Stimulated activated memory B cell treated with anti-CD40 and anti-IgM and Interleukin-4, amounts not matched to agents 10 μg/mL and 1 μg/mL and 100 μg/mL, for 72 hours (primary cell): ENCODE results near the gene NAALADL2.
"Not testable (repeated sequence)": the region's sequence is repeated elsewhere in the genome, so short reads cannot be mapped to it uniquely, and the experiment has no call there.

ENCODE experiments used
- ATAC-seq: fragments of 150-1000 bp; cut with Tn5 transposase; 2 replicates; pipeline ENCODE4 v1.10.0; 2021
- H3K27ac Mint-ChIP-seq: one replicate; pipeline ENCODE4 v1.8.0; 2022; ENCODE audit warnings: mild to moderate bottlenecking, mixed read lengths
- H3K27me3 Mint-ChIP-seq: one replicate; pipeline ENCODE4 v1.8.0; 2022; ENCODE audit warnings: mixed read lengths
- H3K36me3 Mint-ChIP-seq: one replicate; pipeline ENCODE4 v1.8.0; 2022; ENCODE audit warnings: mixed read lengths
- H3K4me1 Mint-ChIP-seq: one replicate; pipeline ENCODE4 v1.8.0; 2022; ENCODE audit warnings: mixed read lengths
- H3K4me3 Mint-ChIP-seq: one replicate; pipeline ENCODE4 v1.8.0; 2022; ENCODE audit warnings: mild to moderate bottlenecking, moderate library complexity, mixed read lengths
- H3K9me3 Mint-ChIP-seq: one replicate; pipeline ENCODE4 v1.8.0; 2022; ENCODE audit warnings: mixed read lengths

The NAALADL2 gene

GRCh38 chr3:175349168-175349567 is 490.0 kb downstream of the NAALADL2 start:
- Mint-ChIP-seq H3K4me1 (no peaks in the 10 kb centered on the region), H3K27me3 (no peaks in the 10 kb centered on the region), H3K36me3 (no peaks in the 10 kb centered on the region), H3K27ac (no peak overlapping the region), H3K4me3 (no peak overlapping the region), H3K9me3 (peaks cover 8% of the 10 kb centered on the region)
- no peak for ATAC-seq

- no peaks in the 10 kb centered on the region for H3K4me1 Mint-ChIP-seq
- ATAC-seq: no peak
These were observed 496.7 kb downstream of the NAALADL2 start for GRCh38 chr3:175355801-175356335.

GRCh38 chr3:175356899-175357324 is 497.8 kb downstream of the NAALADL2 start:
- H3K9me3 Mint-ChIP-seq: peaks cover 11% of the 10 kb centered on the region

More at GRCh38 chr3:175355801-175356335, 496.7 kb downstream of the NAALADL2 start:
- Mint-ChIP-seq H3K36me3 (no peaks in the 10 kb centered on the region), H3K27me3 (no peaks in the 10 kb centered on the region), H3K27ac (no peak overlapping the region), H3K4me3 (no peak overlapping the region), H3K9me3 (peaks cover 9% of the 10 kb centered on the region)

GRCh38 chr3:175357758-175358157 is 498.6 kb downstream of the NAALADL2 start:
- Mint-ChIP-seq H3K27ac (no peak overlapping the region), H3K4me3 (no peak overlapping the region), H3K36me3 (no peaks in the 10 kb centered on the region), H3K9me3 (peaks cover 12% of the 10 kb centered on the region), H3K27me3 (no peaks in the 10 kb centered on the region), H3K4me1 (no peaks in the 10 kb centered on the region)
- ATAC-seq: no peak

More at GRCh38 chr3:175356899-175357324, 497.8 kb downstream of the NAALADL2 start:
- H3K27me3 Mint-ChIP-seq: no peaks in the 10 kb centered on the region
- no peak overlapping the region for H3K27ac Mint-ChIP-seq
- no peaks in the 10 kb centered on the region for H3K4me1 Mint-ChIP-seq
- no peak for ATAC-seq
- no peak overlapping the region for H3K4me3 Mint-ChIP-seq
- no peaks in the 10 kb centered on the region for H3K36me3 Mint-ChIP-seq

- ATAC-seq: no peak
- peaks cover 17% of the 10 kb centered on the region for H3K9me3 Mint-ChIP-seq
- no peaks in the 10 kb centered on the region for H3K27me3 Mint-ChIP-seq
- H3K4me1 Mint-ChIP-seq: no peaks in the 10 kb centered on the region
- H3K4me3 Mint-ChIP-seq: no peak overlapping the region
- no peak overlapping the region for H3K27ac Mint-ChIP-seq
- no peaks in the 10 kb centered on the region for H3K36me3 Mint-ChIP-seq
These were observed 499.8 kb downstream of the NAALADL2 start for GRCh38 chr3:175358935-175359334.

- not testable (repeated sequence) for H3K9me3 Mint-ChIP-seq, ATAC-seq, H3K4me3 Mint-ChIP-seq, H3K27ac Mint-ChIP-seq, H3K27me3 Mint-ChIP-seq, H3K4me1 Mint-ChIP-seq, H3K36me3 Mint-ChIP-seq
These were observed 511.3 kb downstream of the NAALADL2 start for GRCh38 chr3:175370426-175370825.

- H3K9me3 Mint-ChIP-seq, H3K27me3 Mint-ChIP-seq, H3K4me1 Mint-ChIP-seq, H3K36me3 Mint-ChIP-seq, ATAC-seq, H3K4me3 Mint-ChIP-seq, H3K27ac Mint-ChIP-seq: not testable (repeated sequence)
These were observed 512.1 kb downstream of the NAALADL2 start for GRCh38 chr3:175371187-175371586.

GRCh38 chr3:175374705-175375104 is 515.6 kb downstream of the NAALADL2 start:
- Mint-ChIP-seq H3K27me3 (no peaks in the 10 kb centered on the region), H3K4me3 (no peak overlapping the region), H3K36me3 (no peaks in the 10 kb centered on the region), H3K27ac (no peak overlapping the region), H3K4me1 (no peaks in the 10 kb centered on the region), H3K9me3 (no peaks in the 10 kb centered on the region)
- ATAC-seq: no peak

- Mint-ChIP-seq H3K4me3 (no peak overlapping the region), H3K27ac (no peak overlapping the region), H3K4me1 (no peaks in the 10 kb centered on the region), H3K36me3 (no peaks in the 10 kb centered on the region), H3K27me3 (no peaks in the 10 kb centered on the region), H3K9me3 (no peaks in the 10 kb centered on the region)
- no peak for ATAC-seq
These were observed 519.2 kb downstream of the NAALADL2 start for GRCh38 chr3:175378348-175378747.

GRCh38 chr3:175381685-175382084 is 522.6 kb downstream of the NAALADL2 start:
- no peak overlapping the region for H3K27ac Mint-ChIP-seq
- H3K27me3 Mint-ChIP-seq: no peaks in the 10 kb centered on the region
- ATAC-seq: no peak
- no peaks in the 10 kb centered on the region for H3K36me3 Mint-ChIP-seq
- no peaks in the 10 kb centered on the region for H3K4me1 Mint-ChIP-seq
- H3K9me3 Mint-ChIP-seq: no peaks in the 10 kb centered on the region
- H3K4me3 Mint-ChIP-seq: no peak overlapping the region

- Mint-ChIP-seq H3K27me3 (no peaks in the 10 kb centered on the region), H3K9me3 (no peaks in the 10 kb centered on the region), H3K4me1 (no peaks in the 10 kb centered on the region)
These were observed 524.2 kb downstream of the NAALADL2 start for GRCh38 chr3:175383371-175383770.

GRCh38 chr3:175383813-175384212 is 524.7 kb downstream of the NAALADL2 start:
- Mint-ChIP-seq H3K9me3 (no peaks in the 10 kb centered on the region), H3K4me3 (no peak overlapping the region), H3K27ac (no peak overlapping the region), H3K36me3 (no peaks in the 10 kb centered on the region), H3K4me1 (no peaks in the 10 kb centered on the region), H3K27me3 (no peaks in the 10 kb centered on the region)
- ATAC-seq: no peak

More at GRCh38 chr3:175383371-175383770, 524.2 kb downstream of the NAALADL2 start:
- no peaks in the 10 kb centered on the region for H3K36me3 Mint-ChIP-seq
- no peak for ATAC-seq
- no peak overlapping the region for H3K27ac Mint-ChIP-seq
- no peak overlapping the region for H3K4me3 Mint-ChIP-seq

GRCh38 chr3:175384569-175384968 is 525.4 kb downstream of the NAALADL2 start:
- no peak for ATAC-seq
- Mint-ChIP-seq H3K36me3 (no peaks in the 10 kb centered on the region), H3K4me3 (no peak overlapping the region), H3K27ac (no peak overlapping the region), H3K27me3 (no peaks in the 10 kb centered on the region), H3K4me1 (no peaks in the 10 kb centered on the region), H3K9me3 (no peaks in the 10 kb centered on the region)

- Mint-ChIP-seq H3K36me3 (no peaks in the 10 kb centered on the region), H3K27ac (no peak overlapping the region), H3K9me3 (no peaks in the 10 kb centered on the region), H3K4me1 (no peaks in the 10 kb centered on the region), H3K4me3 (no peak overlapping the region), H3K27me3 (no peaks in the 10 kb centered on the region)
- no peak for ATAC-seq
These were observed 527.5 kb downstream of the NAALADL2 start for GRCh38 chr3:175386630-175387029.

GRCh38 chr3:175389560-175389959 is 530.4 kb downstream of the NAALADL2 start:
- peaks cover 3% of the 10 kb centered on the region for H3K9me3 Mint-ChIP-seq
- H3K4me3 Mint-ChIP-seq: no peak overlapping the region
- no peaks in the 10 kb centered on the region for H3K27me3 Mint-ChIP-seq
- no peaks in the 10 kb centered on the region for H3K4me1 Mint-ChIP-seq
- H3K27ac Mint-ChIP-seq: no peak overlapping the region
- no peak for ATAC-seq
- no peaks in the 10 kb centered on the region for H3K36me3 Mint-ChIP-seq

- ATAC-seq: no peak
- H3K36me3 Mint-ChIP-seq: no peaks in the 10 kb centered on the region
- H3K4me1 Mint-ChIP-seq: no peaks in the 10 kb centered on the region
- H3K4me3 Mint-ChIP-seq: no peak overlapping the region
- H3K9me3 Mint-ChIP-seq: peaks cover 6% of the 10 kb centered on the region
- H3K27ac Mint-ChIP-seq: no peak overlapping the region
- H3K27me3 Mint-ChIP-seq: no peaks in the 10 kb centered on the region
These were observed 532.5 kb downstream of the NAALADL2 start for GRCh38 chr3:175391601-175392000.

GRCh38 chr3:175392653-175393052 is 533.5 kb downstream of the NAALADL2 start:
- H3K27me3 Mint-ChIP-seq: no peaks in the 10 kb centered on the region
- H3K4me3 Mint-ChIP-seq: no peak overlapping the region
- no peaks in the 10 kb centered on the region for H3K36me3 Mint-ChIP-seq
- no peak for ATAC-seq
- no peak overlapping the region for H3K27ac Mint-ChIP-seq
- H3K9me3 Mint-ChIP-seq: peaks cover 6% of the 10 kb centered on the region
- H3K4me1 Mint-ChIP-seq: no peaks in the 10 kb centered on the region
